GM04503 (cell line): ENCODE results near the gene MGST1.
"Not testable (repeated sequence)": the region's sequence is repeated elsewhere in the genome, so short reads cannot be mapped to it uniquely, and the experiment has no call there.

Experiments
- DNase-seq: peaks from one replicate; pipeline ENCODE4 v3.0.0-alpha.2; 2012; ENCODE audit warnings: low read depth

MGST1 gene

DNA sequence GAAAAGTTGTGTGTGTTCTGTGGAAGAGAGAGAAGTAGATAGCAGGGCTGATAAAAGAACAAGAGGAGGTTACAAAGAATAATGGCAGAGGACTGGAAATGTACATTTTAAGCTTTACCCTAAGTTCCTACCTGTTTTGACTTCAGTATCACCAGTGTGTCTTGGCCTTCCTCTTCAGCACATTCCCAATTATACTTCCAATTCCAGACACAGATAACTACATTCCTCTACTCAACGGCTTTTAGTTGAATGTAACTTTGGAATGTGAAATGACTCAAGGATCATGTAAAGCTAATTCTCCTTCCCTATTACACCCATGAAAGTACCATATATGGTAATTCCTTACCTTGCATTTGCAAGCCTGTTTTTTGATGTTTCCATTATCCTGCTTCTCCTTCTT lies 5.0 kb downstream of the MGST1 start:
- no peak for DNase-seq

DNA sequence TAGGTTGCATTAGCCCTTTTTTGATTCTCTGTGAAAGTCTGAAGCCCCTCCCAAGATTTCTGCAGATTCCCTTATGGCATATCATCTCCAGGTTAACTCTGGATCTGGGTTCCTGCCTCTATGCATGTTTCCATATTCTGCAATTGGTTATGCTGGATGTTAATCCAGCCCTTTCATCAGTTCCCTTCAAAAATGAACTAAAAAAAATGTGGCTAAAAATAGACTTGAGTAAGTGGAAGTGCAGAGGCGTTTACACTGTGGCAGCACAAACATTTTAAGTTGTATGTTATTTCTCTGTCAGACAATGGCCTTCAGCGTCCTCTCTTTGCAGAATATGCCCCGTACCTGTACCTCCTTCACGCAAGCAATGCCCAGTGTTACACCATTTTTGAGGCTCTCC lies 11.4 kb downstream of the MGST1 start:
- no peak for DNase-seq

DNA sequence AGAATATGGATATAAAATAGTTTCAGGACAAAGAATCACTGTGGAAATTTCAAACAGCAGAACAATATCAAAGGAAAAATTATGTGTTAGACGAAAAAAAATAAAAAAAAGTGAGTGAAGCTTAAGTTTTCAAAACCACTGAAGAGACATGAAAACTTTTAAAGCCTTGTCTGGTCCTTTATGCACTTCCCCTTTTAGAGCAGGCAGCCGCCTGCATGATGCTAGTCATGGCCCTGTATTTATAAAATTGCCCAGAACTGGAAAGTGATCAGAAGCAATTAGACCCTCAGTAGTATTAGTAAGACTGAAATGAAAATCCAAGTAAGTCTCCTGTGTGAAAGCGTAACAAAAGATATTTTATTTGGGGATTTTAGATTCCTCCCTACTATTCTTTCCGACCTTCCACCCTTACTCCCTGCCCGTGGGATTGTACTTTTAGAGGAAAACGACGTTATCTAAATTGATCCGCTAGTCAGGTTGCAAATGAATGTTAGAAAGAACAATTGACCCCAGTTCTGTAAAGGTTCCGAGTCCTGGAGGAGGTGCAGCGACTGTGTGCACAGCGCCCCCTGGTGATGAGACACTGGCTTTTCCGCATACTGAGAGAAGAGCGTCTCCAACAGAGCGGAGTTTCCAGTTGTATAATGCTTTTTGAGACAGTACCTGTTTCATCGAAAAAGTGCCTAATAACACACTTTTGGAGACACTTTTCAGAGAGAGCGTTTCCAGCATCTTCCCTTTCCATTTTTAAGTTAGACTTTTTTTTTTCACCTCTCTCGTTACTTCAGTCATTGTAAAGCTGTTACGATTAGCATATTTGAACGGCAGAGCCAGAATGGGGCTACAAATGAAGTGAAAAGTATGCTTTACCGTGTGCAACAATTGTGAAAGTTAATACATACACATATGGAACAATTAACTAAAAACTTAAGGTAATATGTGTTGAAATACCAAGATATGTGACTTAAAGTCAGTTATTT lies 12.4 kb downstream of the MGST1 start:
- no peak for DNase-seq

DNA sequence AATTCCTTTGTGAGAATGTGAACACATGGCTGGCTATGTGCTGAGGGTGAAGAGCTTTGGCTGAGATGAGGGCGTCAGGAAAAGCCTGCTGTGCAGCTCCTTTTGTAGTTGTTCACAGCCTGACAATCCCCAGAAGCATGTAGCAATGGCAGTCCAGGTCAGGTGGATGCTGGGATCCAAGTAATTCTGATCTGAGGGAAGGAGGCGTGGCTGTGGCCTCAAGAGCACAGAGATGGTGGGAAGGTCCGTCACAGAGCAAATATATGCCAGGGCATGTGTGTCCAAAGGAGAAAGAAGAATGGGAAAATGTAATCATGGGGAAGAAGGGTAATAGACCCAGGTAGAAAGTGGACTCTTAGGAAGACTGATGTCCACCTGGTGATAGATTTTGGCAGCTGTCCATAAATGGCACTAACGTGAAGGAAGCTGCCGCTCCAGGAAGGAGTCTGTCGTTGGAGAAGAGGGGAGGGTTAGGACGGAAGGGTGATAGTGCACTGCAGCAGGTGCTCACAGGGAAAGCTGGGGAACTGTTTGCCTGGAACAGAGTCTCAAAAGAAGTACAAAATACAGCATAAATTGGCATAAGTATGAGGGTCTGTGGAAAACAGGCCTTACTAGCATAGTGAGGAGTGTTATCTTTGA lies 13.8 kb downstream of the MGST1 start:
- DNase-seq: no peak

DNA sequence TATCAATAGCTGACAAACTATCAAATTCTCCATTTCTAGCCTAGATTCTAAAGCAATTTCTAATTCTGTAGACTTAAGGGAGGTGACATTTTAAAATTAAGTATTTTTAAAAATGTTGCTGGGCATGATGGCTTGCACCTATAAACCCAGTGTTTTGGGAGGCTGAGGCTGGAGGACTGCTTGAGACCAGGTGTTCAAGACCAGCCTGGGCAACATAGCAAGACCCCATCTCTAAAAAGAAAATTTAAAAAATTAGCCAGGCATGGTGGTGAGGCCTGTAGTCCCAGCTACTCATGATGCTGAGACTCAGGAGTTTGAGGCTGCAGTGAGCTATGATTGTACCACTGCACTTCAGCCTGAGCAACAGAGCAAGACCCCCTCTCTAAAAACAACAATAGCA lies 15.1 kb downstream of the MGST1 start:
- DNase-seq: no peak

DNA sequence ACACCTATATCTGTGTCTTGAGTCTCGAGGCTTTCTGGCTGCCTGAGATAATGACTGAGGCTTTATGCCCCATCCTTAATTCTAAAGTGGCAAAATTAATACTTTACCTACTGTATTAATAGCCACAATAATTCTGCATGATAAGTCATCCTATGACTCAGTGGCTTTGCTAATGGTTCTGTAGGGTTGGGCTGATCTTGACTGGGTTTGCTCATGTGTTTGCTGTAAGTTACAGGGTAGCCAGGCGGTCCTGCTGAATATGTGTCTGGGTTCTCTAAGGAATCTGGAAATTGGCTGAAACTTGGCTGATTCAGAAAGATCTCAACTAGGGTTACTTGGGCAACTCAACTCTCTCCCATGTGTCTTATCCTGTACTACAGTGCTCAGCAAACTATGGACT lies 21.7 kb downstream of the MGST1 start:
- DNase-seq: no peak

DNA sequence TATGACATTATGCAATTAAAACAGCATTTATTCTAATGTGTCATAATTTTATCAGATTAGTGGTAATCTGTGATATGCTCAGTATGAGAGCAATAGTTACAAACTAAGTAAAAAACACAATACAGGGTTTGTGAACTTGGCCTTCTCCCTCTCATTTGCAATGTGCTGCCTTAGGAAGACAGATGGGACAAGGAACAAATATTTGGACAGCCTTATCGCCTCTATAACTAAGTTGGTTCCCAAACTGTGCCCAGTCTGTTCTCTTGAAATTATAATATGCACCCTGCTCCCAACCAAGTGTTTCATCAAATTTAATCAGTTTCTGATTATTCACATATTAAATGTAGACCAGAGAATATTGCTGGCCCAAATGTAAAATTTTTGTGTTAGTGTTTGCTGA lies 22.7 kb downstream of the MGST1 start:
- DNase-seq: no peak

DNA sequence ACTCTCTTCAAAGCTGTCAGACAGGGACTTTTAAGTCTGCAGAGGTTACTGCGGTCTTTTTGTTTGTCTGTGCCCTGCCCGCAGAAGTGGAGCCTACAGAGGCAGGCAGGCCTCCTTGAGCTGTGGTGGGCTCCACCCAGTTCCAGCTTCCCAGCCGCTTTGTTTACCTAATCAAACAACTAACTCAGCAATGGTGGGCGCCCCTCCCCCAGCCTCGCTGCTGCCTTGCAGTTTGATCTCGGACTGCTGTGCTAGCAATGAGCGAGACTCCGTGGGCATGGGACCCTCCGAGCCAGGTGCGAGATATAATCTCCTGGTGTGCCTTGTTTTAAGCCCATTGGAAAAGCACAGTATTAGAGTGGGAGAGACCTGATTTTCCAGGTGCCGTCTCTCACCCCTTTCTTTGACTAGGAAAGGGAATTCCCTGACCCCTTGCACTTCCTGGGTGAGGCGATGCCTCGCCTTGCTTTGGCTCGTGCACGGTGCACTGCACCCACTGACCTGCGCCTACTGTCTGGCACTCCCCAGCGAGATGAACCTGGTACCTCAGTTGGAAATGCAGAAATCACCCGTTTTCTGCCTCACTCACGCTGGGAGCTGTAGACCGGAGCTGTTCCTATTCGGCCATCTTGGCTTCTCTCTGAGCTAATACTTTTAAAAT lies 35.3 kb downstream of the MGST1 start:
- DNase-seq: not testable (repeated sequence)

DNA sequence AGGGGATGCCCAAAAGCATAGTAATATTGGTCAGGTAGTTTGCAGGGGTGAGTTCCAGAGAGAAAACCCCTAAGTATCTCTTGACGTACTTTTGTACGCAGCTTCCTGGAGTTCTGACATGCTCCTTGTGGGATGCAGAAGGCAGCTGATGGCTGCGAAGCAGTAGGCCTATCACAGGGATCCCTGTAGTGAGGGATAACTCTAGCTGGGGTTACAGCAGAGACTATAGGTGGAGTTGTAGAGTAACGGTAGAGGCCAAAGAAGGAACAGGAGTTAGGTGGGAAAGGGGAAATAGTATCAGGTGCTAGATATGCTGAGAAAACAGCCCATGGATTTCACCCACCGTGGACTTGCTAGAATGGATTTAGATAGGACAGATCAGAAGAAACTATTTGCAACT lies 37.3 kb downstream of the MGST1 start:
- DNase-seq: no peak

DNA sequence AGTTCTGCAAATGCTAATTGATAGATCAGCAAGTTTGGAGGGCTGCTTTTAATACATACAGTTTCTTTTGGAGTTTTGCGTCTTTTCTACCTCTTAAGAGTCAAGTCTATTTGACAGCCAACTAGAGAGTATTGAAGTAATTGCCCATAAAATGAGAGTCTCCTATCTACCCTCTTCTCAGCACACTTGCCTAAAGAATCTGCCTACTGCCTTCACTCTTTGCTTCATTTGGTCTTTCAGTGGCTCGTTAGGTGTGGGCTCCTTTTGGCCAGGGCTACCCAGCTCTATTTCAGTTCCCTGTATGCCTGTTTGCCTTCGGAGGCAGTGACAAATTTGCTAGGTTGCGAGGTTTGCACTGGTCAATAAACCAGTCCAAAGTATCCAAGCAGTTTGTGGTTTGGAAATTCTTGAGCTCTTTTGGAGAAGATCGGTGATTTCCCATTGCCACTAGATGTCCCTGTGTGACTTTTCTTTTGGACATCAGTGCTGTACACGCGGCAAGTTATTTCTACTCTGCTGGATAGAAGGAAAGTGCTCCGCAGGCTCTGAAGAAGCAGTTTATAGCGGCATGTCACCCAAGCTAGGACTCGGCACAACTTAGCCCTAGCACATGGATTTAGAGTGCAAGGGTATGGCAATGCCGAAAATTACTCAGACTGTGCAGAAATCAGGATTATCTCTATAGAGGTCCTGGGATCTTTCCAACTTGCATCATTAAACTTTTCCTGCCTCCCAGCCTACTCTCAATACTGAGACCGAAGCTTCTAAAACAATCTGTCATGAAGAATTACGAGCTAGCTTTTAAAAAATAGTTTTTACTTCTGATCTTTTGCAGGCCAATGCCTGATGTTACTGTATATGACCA lies 38.6 kb downstream of the MGST1 start:
- DNase-seq: peak; percentile 13

DNA sequence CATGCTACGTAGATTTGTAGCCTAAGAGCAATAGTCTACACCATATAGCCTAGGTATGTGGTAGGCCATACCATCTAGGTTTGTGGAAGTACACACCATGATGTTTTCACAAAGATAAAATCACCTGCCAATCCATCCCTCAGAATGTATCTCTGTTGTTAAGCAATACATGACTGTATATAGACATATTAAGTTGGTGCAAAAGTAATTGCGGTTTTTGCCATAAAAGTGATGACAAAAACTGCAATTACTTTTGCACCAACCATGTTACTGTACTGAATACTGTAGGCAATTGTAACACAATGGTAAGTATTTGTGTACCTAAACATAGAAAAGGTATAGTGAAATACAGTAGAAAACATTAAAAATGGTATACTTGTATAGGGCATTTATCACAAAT lies 40.5 kb downstream of the MGST1 start:
- DNase-seq: no peak

DNA sequence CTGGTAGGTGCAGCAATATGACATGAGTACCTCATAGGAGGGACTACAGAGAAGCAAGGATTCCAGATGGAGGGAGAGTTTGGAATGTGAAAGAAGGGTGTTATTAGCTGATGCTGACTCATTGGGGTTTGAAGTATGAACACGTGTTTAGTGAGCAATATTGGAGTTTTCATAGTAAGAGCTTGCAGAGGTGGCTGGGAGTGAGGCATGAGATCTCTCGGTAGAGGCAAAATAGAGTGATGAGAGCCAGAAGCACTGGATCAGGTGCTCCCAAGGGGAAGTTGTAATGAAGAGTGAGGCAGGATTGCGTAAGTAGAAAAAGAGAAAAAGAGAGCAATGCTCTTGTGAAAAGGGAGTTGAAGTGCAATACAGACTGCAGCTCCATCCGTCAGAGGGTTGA lies 42.1 kb downstream of the MGST1 start:
- peak; percentile 5 for DNase-seq

DNA sequence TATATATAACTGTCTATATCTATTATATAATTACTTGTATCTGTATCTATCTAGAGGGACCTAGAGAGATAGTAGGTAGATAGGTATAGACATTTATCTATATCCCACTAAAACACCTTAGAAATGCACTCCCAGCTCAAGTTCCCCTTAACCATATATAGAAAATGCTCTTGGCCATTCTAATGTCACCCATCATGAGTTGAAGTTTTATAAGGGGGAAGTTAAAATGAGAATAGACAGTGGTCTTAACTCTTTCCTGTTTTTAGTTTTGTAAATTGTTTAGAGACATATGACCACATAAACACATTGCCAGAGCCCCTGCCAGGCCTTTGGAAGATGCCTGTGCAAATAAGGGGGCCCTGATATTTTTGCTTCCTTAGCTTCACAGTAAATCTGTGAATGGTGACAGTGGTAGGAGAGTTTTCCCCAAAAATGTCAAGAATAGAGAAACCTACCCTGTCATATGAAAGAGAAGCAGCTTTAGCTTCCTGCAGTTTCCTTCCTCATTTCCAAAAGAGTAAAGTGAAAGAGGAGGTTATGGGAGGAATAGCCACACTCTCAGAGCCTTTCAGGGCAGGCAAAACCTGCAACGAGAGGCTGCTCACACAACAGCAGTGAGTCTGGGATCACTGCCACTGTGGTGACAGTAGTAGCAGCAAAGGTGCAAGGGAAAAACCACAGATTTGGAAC lies 45.5 kb downstream of the MGST1 start:
- no peak for DNase-seq

DNA sequence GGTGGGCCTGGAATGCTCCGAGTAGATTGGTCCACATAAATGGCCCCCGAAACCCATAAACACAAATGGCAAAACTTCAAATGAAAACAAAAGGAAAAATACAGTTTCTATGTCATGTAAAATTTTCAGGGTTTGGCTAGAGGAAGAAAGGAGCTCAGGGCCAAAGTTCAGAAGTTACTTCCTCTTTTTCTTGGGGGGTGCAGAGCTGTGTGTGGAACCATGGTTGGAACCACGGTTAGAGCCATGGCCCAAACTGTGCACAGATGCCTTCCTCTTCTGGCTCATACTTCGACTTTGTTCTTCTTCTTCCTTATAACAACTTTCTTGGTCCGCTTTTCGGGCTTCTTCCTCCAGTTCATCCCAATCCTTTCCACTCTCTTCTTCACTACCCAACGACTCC lies 51.7 kb downstream of the MGST1 start:
- no peak for DNase-seq

DNA sequence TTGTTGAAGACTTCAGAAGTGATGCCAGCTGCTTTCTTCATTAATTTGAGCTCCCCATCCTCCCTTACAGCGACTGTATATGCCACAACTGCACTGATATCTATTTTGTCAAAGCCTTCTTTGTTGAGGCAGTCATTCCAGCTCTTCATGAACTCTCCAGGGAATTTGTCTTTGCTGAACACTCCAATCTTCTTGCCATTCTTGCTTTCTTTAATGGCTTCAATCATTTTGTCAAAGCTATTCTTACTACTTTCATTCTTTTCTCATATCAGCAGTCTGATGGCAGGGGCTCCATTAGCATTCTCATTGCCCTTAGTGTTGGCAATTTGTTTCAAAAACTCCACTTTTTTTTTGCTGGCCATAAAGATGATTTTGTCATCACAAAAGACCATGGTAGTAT lies 54.4 kb downstream of the MGST1 start:
- not testable (repeated sequence) for DNase-seq

DNA sequence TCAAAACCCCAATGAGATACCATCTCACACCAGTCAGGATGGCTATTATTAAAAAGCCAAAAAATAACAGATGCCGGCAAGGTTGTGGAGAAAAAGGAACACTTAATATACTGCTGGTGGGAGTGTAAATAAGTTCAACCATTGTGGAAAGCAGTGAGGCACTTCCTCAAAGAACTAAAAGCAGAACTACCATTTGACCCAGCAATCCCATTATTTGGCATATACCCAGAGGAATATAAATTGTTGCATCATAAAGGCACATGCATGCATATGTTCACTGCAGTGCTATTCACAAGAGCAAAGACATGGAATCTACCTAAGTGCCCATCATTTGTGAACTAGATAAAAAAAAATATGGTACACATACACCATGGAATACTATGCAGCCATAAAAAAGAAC lies 59.9 kb downstream of the MGST1 start:
- DNase-seq: no peak
